LNCaP clone FGC (cell line): ENCODE results near the gene TRPM4.
A peak's percentile ranks its signal among the peaks of the same experiment; 100 is the strongest.
"Not testable (repeated sequence)": the region's sequence is repeated elsewhere in the genome, so short reads cannot be mapped to it uniquely, and the experiment has no call there.

Experiments
- DNase-seq: peaks from one replicate; pipeline ENCODE4 v3.0.0-alpha.2; 2011; ENCODE audit warnings: low read depth
- H3K4me3 ChIP-seq: 2 replicates; pipeline ENCODE4 v1.5.1; 2011; ENCODE audit warnings: mild to moderate bottlenecking, low read depth, low read length, control low read depth
- CTCF ChIP-seq: IDR thresholded peaks from 2 replicates; pipeline ENCODE4 v1.5.1; 2012; ENCODE audit warnings: mild to moderate bottlenecking; ENCODE audit not compliant: control insufficient read depth, insufficient read depth; ENCODE audit errors: extremely low read depth

TRPM4 gene

GRCh38 chr19:49223472-49223871 is 65.9 kb downstream of the TRPM4 start:
- H3K4me3 ChIP-seq = no peak overlapping the region
- no peak for TF ChIP-seq CTCF
- no peak for DNase-seq

GRCh38 chr19:49224441-49224840 is 66.8 kb downstream of the TRPM4 start:
- DNase-seq, H3K4me3 ChIP-seq: not testable (repeated sequence)

GRCh38 chr19:49224879-49225278 is 67.3 kb downstream of the TRPM4 start:
- TF ChIP-seq CTCF = peak; percentile 58
- H3K4me3 ChIP-seq = no peak overlapping the region
- no peak for DNase-seq

- DNase-seq = no peak
- no peak overlapping the region for H3K4me3 ChIP-seq
- no peak for TF ChIP-seq CTCF
Observed at GRCh38 chr19:49229416-49229815, 71.8 kb downstream of the TRPM4 start.

- H3K4me3 ChIP-seq = no peak overlapping the region
- no peak for TF ChIP-seq CTCF
- DNase-seq = no peak
Observed at GRCh38 chr19:49231389-49231788, 73.8 kb downstream of the TRPM4 start.

GRCh38 chr19:49231804-49232203 is 74.2 kb downstream of the TRPM4 start:
- H3K4me3 ChIP-seq = no peak overlapping the region
- TF ChIP-seq CTCF = no peak
- no peak for DNase-seq

GRCh38 chr19:49233163-49233562 is 75.6 kb downstream of the TRPM4 start:
- no peak overlapping the region for H3K4me3 ChIP-seq
- TF ChIP-seq CTCF = no peak
- DNase-seq = no peak

- no peak overlapping the region for H3K4me3 ChIP-seq
- TF ChIP-seq CTCF = no peak
- DNase-seq = no peak
Observed at GRCh38 chr19:49241769-49242168, 84.2 kb downstream of the TRPM4 start.
